HAP-1 (cell line): ENCODE measurements around the gene ACTN1.

Experiments used
- DNase-seq, 2 experiments: peaks; one replicate each; pipeline ENCODE4 v3.0.0-alpha.2; 2016 to 2020; ENCODE audit warnings: low spot score in 2 of 2
- H3K27me3 ChIP-seq: fragments of 250-450 bp; sonication (Bioruptor Pico); 2 replicates; pipeline ENCODE4 v1.5.1; 2020; ENCODE audit warnings: low read depth, mild to moderate bottlenecking, moderate library complexity
- H3K36me3 ChIP-seq: fragments of 250-450 bp; sonication (Bioruptor Pico); replicated peaks from 2 replicates; pipeline ENCODE4 v1.5.1; 2020; ENCODE audit warnings: mild to moderate bottlenecking
- H3K4me1 ChIP-seq: fragments of 250-450 bp; sonication (Bioruptor Pico); 2 replicates; pipeline ENCODE4 v1.5.1; 2020; ENCODE audit warnings: mild to moderate bottlenecking
- H3K4me3 ChIP-seq: fragments of 250-450 bp; sonication (Bioruptor Pico); 2 replicates; pipeline ENCODE4 v1.5.1; 2020; ENCODE audit warnings: mild to moderate bottlenecking, moderate library complexity
- H3K9me3 ChIP-seq: fragments of 250-450 bp; sonication (Bioruptor Pico); 2 replicates; pipeline ENCODE4 v1.5.1; 2020; ENCODE audit warnings: mild to moderate bottlenecking, moderate library complexity
- in situ Hi-C: fragments of 300-500 bp; cut with MboI; formaldehyde crosslinking; loops from 3 replicates; pipeline ENCODE4 v1.14.3; 2020; ENCODE audit warnings: low sequenced_read_pairs, inconsistent platforms, mixed read lengths

ACTN1 gene

GRCh38 chr14:68970736-68971135 lies 8.4 kb downstream of the ACTN1 start:
- no peaks in the 10 kb centered on the region for H3K4me1 ChIP-seq
- DNase-seq, result no peak
- H3K4me3 ChIP-seq, result no peak overlapping the region
- peaks cover 4% of the 10 kb centered on the region; the same call in 1 of the 2 replicates for H3K9me3 ChIP-seq
- in situ Hi-C loops, result no loop called here
- no peaks in the 10 kb centered on the region for H3K27me3 ChIP-seq
- peaks cover 36% of the 10 kb centered on the region for H3K36me3 ChIP-seq

DNA sequence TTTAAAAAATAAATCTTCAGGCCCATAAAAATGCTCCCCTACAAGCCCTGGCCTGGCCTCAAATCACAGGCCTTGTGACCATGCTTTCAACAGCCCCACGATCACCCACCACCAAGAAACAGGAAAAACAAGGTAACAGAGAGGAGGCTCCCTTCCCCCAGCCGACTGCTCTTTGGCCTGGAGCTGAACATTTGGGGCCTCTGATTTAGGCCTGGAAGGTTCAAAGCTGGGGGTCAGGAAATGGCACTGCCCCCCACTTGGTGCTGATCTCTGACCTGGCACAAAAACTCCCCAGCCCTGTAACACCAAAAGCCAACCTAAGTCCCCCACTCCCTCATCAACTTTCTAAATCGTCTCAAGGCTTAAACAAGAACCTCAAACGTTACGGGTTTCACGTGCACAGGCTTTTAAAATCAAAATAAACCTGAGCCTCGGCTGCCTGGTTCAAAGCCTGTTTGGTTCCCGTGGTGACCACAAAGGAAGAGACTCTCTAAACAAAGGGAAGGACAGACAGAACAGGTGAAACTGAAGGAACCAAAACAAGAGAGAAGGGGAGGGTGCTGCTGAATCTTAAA lies 9.0 kb downstream of the ACTN1 start:
- Histone ChIP-seq H3K4me3 (no peak overlapping the region), H3K27me3 (no peaks in the 10 kb centered on the region), H3K4me1 (no peaks in the 10 kb centered on the region), H3K9me3 (peaks cover 4% of the 10 kb centered on the region; the same call in 1 of the 2 replicates), H3K36me3 (peaks cover 35% of the 10 kb centered on the region)
- no peak for DNase-seq
- in situ Hi-C loops, result no loop called here

DNA sequence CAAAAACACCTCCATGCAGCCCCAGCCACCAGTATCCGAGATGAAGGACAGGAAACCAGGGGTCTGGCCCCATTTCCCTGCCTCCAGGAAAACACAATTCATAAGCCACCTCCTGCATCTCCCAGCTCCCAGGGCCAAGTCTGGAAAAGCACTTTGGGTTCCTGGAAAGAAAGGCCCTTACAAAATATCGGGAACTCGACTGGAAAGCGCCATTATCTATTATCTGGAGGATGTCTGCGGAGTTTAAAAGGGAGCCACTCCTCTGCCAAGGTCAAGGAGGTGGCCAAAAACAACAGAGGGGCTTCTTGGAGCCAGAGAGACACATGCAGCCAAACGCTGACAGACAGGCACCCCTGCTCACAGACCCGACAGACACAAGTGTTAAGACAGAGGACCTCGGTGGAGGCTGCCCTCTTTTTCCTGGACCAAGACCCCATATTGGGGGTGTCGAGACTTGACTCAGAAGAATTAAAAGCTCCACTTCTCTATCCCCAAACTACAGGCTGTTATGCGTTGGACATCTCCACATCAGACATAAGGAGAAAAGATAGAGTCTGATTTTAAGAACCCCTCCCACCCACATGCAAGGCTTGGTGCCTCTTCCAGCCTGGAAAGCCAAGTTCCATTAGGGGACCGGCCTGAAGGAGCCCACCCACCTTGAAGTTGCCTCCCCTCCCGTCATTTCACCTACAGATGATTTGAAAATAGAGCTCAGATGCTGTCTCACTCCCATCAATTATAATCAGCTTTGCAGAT lies 9.6 kb downstream of the ACTN1 start:
- peaks cover 28% of the 10 kb centered on the region for H3K36me3 ChIP-seq
- no peak for DNase-seq
- H3K9me3 ChIP-seq, result peaks cover 4% of the 10 kb centered on the region; the same call in 1 of the 2 replicates
- no peak overlapping the region for H3K4me3 ChIP-seq
- no peaks in the 10 kb centered on the region for H3K27me3 ChIP-seq
- in situ Hi-C loops, result no loop called here
- H3K4me1 ChIP-seq, result no peaks in the 10 kb centered on the region

GRCh38 chr14:68968721-68969120 lies 10.4 kb downstream of the ACTN1 start:
- Histone ChIP-seq H3K9me3 (peaks cover 2% of the 10 kb centered on the region; the same call in 1 of the 2 replicates), H3K27me3 (no peaks in the 10 kb centered on the region), H3K4me1 (no peaks in the 10 kb centered on the region), H3K4me3 (no peak overlapping the region), H3K36me3 (peaks cover 21% of the 10 kb centered on the region; the same call in 1 of the 2 replicates)
- in situ Hi-C loops, result no loop called here
- no peak for DNase-seq

DNA sequence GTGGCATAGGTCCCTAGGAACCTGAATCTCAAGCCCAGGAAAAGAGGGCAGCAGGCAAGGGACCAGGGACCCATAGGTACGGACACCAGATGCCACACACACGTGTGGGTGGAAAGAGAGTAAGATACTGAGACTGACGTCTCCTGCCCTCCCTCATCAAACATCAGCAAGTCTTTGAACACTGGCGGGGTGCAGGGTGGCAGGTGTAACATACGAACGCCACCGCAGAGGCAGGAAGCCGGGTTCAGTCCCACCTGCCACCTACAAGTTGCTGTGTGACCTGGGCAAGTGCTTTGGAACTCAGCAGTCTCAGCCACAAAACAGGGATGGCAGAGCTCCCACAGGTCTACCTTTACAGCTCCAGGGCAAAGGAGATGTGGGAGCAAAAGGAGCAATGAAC lies 11.1 kb downstream of the ACTN1 start:
- H3K27me3 ChIP-seq, result no peaks in the 10 kb centered on the region
- peaks cover 14% of the 10 kb centered on the region; the same call in 1 of the 2 replicates for H3K36me3 ChIP-seq
- DNase-seq, result no peak
- no peak overlapping the region for H3K4me3 ChIP-seq
- in situ Hi-C loops, result no loop called here
- H3K9me3 ChIP-seq, result no peaks in the 10 kb centered on the region
- no peaks in the 10 kb centered on the region for H3K4me1 ChIP-seq

GRCh38 chr14:68967459-68967940 lies 11.6 kb downstream of the ACTN1 start:
- in situ Hi-C loops, result no loop called here
- Histone ChIP-seq H3K4me3 (no peak overlapping the region), H3K4me1 (no peaks in the 10 kb centered on the region), H3K9me3 (no peaks in the 10 kb centered on the region), H3K36me3 (peaks cover 10% of the 10 kb centered on the region; the same call in 1 of the 2 replicates), H3K27me3 (no peaks in the 10 kb centered on the region)
- DNase-seq, result no peak

DNA sequence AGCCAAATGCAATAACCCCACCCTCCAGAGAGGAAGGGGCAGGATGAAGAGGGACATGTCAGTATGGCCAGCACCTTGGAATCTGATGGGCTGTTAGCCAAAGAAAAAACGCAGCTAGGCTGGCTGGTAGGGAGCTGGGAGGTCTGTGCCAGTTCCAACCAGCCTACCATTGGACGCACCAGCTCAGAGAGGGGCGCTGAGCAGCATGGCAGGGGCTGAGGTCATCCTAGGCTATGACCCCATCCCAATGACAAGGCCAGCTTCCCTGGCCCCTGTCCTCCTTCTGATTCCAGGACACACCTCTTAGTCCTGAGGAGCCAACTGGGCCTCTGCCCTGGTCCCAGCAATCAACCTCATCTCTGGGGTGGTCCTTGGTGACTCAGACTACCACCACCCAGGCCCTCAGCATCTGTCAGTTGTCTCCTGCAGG lies 12.2 kb downstream of the ACTN1 start:
- no peak for DNase-seq
- H3K9me3 ChIP-seq, result no peaks in the 10 kb centered on the region
- H3K4me1 ChIP-seq, result no peaks in the 10 kb centered on the region
- H3K4me3 ChIP-seq, result no peak overlapping the region
- no peaks in the 10 kb centered on the region for H3K27me3 ChIP-seq
- 0 out of 2 replicates have a peak, but pooled peaks cover 6% of the 10 kb centered on the region for H3K36me3 ChIP-seq
- in situ Hi-C loops, result no loop called here

DNA sequence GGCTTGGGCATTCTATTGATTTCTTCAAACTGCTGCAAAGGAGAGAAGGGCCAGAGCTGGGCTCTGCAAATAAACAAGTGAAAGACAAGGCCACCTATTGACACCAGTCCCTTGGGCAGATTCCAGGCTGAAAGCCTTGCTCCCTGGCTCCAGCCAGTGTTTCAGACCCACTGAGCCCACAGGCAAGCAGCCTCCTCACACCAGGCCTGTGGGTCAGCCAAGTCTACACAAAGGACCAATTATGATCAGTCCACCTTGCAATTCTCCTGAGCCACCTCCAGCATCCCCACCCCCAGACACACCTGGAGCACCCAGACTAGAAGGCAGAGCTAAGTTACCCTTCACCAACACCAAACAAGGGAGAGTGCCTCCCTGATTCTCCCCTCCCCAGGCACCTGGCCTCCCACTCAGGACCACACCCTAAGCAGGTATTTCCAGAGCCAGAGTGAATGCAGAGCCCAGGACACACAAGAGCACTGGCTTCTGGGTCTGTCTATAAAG lies 13.8 kb downstream of the ACTN1 start:
- in situ Hi-C loops, result no loop called here
- DNase-seq, result no peak
- no peak overlapping the region for H3K4me3 ChIP-seq
- no peaks in the 10 kb centered on the region for H3K4me1 ChIP-seq
- no peaks in the 10 kb centered on the region for H3K27me3 ChIP-seq
- no peaks in the 10 kb centered on the region for H3K9me3 ChIP-seq
- 0 out of 2 replicates have a peak, but pooled peaks cover under 1% of the 10 kb centered on the region for H3K36me3 ChIP-seq

DNA sequence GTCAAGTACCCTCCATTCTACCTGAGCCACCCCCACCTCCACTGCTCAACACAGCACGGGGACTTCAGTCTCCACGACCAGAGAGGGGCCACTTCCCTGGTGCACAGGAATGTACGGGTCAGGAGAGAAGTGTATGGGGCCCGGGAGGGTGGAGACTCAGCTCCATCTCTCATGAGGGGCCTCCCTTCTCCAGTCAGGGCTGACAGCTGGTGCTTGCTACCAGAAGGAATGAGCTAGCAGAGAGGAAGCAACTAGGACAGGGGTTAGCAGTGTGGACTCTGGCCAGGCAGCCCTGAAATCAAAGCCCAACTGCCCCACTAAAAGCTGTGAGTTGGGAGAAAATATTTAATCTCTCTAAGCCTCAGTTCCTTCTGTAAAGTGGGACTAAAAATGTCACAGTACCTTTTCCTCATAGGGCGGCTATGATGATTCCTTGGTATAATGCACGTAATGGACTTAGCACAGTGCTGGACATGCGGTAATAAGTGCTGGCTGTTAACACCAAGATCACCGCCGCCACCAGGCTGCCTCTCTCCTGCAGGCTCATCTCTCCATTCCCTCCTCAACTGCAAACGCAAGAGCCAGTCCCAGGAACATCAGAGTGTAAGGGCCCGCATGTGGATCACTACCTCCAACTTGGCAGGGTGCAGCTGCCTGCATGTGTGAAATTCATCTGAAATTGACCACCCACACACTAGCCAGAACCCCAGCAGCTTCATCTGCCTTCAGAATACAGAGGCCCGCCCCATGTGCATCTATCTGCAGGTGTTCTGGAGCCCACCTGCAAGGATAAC lies 14.6 kb downstream of the ACTN1 start:
- H3K27me3 ChIP-seq, result no peaks in the 10 kb centered on the region
- H3K4me1 ChIP-seq, result no peaks in the 10 kb centered on the region
- no peak for DNase-seq
- H3K4me3 ChIP-seq, result no peak overlapping the region
- in situ Hi-C loops, result no loop called here
- no peaks in the 10 kb centered on the region for H3K9me3 ChIP-seq
- H3K36me3 ChIP-seq, result 0 out of 2 replicates have a peak, but pooled peaks cover 3% of the 10 kb centered on the region

DNA sequence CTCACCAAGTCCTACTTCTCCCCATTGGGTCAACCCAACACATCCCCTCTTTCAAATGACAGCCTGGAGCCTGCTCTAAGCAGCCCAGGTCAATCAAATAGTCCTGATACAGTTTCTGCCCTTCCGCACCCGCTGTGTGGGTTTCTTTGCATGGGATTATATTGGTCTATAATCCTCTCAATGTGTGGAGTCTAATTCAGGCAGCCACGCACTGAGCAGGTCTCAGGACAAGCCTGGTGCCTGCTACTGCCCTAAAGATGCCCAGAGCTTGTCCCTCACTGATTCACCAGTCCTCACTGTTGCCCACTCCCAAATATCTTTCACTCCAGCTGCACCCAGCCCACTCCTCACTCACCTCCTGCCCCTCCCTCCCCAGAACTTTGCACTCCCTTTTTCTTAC lies 16.4 kb downstream of the ACTN1 start:
- no peak for DNase-seq
- in situ Hi-C loops, result no loop called here
- Histone ChIP-seq H3K4me3 (no peak overlapping the region), H3K27me3 (no peaks in the 10 kb centered on the region), H3K36me3 (peaks cover 3% of the 10 kb centered on the region; the same call in 1 of the 2 replicates), H3K4me1 (no peaks in the 10 kb centered on the region), H3K9me3 (no peaks in the 10 kb centered on the region)

DNA sequence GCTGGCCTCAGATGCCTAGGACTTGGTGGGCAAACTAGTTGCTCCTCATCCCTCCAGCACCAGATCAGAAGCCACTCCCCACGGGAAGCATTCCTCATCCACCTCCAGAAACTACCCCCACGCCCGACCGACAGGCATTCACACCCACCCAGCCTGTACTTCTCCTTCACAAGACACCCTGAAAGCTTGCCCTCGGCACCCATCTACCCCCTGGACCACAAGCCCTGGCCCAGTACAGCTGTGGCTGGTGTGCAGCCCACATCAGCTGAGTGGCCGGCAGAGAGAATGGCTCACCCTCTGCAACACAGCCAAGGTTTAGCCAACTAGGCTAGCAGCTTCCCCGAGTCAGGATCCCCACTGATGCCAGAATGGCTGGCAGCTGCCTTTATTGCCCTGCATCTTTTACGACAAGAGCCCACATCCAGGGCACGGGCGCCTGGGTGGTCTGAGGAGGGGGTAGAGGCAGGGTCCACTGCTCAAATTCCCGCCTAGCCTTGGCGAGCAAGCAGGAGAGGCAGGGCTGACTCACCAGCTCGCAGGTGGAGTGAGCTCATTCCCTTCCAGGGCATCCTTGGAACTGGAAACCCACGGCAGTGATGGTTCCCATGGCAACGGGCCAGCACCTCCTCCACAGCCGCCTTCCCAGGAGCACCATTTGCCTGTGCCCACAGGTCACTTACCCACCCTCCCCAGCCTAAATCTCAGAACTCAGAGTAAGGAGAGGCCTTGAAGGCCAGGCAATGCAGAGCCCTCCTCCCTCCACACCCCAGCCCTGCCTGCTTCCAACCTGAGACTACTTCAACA lies 17.1 kb downstream of the ACTN1 start:
- Histone ChIP-seq H3K4me1 (no peaks in the 10 kb centered on the region), H3K27me3 (no peaks in the 10 kb centered on the region), H3K4me3 (no peak overlapping the region), H3K9me3 (no peaks in the 10 kb centered on the region), H3K36me3 (peaks cover 3% of the 10 kb centered on the region; the same call in 1 of the 2 replicates)
- DNase-seq, result peak in 1 of 2 experiments; percentile 27
- in situ Hi-C loops, result no loop called here

DNA sequence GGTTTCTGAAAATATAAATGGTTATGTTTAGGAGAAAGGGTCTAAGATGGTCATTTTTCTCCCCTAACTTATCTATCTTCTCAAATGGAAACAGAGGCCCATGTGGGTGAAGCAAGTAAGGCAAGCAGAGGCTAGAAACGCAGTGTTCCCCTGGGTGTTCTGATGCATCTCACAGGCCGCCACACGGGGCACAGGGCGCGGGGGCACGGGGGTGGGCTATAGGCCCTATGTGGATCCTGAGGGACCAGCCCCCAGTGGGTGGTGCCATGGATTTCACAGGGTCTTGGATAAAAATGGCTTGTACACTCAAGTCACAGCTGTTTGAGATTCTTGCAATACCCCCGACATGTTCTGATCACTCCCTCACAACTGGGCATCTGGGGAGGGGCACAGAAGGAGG lies 17.7 kb downstream of the ACTN1 start:
- peaks cover 3% of the 10 kb centered on the region; the same call in 1 of the 2 replicates for H3K36me3 ChIP-seq
- no peaks in the 10 kb centered on the region for H3K27me3 ChIP-seq
- H3K4me3 ChIP-seq, result no peak overlapping the region
- in situ Hi-C loops, result no loop called here
- no peak for DNase-seq
- H3K4me1 ChIP-seq, result no peaks in the 10 kb centered on the region
- H3K9me3 ChIP-seq, result no peaks in the 10 kb centered on the region

- H3K4me1 ChIP-seq, result no peaks in the 10 kb centered on the region
- in situ Hi-C loops, result no loop called here
These were observed 19.0 kb downstream of the ACTN1 start for GRCh38 chr14:68960123-68960522.

More at GRCh38 chr14:68960123-68960522, 19.0 kb downstream of the ACTN1 start:
- Histone ChIP-seq H3K36me3 (peaks cover 3% of the 10 kb centered on the region; the same call in 1 of the 2 replicates), H3K4me3 (no peak overlapping the region), H3K27me3 (no peaks in the 10 kb centered on the region), H3K9me3 (no peaks in the 10 kb centered on the region)
- DNase-seq, result no peak
